NCI-H510A (cell line): ENCODE measurements around the gene ATP2A2.
"Not testable (repeated sequence)": the region's sequence is repeated elsewhere in the genome, so short reads cannot be mapped to it uniquely, and the experiment has no call there.

Experiments
- DNase-seq: peaks from one replicate; lab custom pipeline; 2025; lab: John Stamatoyannopoulos, UW

The ATP2A2 gene

DNA sequence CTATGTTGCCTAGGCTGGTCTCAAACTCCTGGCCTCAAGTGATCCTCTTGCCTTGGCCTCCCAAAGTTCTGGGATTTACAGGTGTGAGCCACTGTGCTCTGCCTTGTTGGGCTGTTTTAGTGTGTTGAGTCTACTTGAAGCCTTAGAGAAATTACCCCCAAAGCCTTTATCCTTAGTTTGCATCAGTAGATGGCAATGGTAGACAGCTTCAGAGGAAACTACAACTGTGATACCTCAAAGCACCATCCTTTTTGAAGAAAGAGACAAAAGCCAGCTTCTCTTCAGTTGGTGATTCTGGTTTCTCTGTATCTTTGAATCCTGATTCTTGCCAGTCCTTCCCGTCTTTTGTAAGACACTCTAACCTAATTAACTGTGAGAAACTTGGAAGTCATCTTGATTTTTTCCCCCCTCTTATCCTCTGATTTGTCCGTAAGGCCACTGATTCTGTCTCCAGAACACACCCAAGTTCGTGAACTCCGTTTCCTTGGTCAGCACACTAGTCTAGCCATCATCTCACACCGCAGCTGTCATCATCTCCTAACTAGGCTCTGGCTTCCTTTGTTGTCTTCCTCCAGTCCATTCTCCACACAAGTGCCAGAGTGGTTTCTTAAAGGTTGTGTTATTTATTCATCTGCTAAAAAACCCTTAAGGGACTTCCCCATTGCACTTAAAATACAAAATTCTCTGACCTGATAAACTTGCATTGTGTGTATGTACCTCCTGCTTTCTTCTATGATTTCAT, 20.2 kb downstream of the ATP2A2 start:
- DNase-seq, result no peak

DNA sequence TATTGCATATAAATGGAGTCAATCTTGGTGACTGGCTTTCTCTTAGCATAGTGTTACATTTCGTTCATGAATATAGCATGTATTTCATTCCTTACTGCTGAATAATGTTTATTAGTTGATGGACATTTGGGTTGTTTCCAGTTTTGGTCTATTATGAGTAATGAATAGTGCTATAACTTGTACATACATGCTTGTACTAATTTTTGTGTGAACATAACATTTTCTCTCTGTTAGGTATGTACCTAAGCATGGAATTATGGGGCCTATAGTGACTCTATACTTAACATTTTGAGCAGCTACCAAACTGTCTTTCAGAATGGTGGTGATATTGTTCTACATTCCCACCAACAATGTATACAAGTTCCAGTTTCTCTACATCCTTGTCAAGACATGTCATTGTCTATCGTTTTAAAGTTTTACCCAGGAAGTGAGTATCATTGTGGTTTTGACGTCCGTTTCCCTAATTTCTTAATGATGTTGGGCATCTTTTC, 23.1 kb downstream of the ATP2A2 start:
- no peak for DNase-seq

DNA sequence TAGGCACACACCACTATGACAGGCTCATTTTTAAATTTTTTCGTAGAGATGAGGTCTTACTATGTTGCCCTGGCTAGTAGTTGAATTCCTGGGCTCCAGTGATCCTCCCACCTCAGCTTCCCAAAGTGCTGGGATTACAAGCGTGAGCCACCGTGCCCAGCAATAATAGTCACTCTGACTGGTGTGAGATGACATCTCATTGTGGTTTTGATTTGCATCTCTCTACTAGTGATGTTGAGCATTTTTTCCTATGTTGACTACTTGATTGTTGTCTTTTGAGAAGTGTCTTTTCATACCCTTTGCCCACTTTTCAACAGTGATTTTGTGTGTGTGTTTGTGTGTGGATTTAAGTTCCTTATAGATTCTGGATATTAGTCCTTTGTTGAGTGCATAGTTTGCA, 26.3 kb downstream of the ATP2A2 start:
- DNase-seq, result no peak

DNA sequence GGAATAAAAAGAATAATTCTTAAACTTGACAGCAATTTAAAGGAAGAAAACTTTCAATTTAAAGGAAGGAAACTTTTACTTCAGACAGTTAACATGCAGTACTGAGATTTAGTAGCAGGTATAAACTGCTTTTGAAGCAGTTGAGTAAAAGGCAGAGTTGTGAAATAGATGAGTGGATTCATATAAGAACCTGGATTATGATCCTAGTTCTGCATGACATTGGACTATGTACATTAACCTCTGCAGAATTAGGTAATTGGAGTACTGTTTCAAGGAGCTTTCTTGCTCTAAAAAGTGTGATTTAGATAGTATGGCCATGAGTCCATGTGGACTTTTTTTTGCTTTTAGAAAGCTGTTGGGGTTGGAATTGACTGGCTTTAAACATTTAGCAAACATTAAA, 29.7 kb downstream of the ATP2A2 start:
- no peak for DNase-seq

DNA sequence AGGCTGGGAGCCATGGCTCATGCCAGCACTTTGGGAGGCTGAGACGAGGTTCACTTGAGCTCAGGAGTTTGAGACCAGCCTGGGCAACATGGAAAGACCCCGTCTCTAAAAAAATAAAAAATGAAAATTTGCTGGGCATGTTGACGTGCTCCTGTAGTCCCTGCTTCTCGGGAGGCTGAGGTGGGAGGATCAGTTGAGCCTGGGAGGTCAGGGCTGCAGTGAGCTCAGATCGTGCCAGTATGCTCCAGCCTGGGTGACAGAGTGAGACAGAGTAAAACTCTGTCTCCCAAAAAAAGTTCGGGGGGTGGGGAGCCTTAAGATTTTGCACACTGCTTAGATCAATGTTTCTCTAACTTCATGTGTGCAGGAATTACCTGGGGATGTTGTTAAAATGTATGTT, 30.9 kb downstream of the ATP2A2 start:
- DNase-seq, result no peak

DNA sequence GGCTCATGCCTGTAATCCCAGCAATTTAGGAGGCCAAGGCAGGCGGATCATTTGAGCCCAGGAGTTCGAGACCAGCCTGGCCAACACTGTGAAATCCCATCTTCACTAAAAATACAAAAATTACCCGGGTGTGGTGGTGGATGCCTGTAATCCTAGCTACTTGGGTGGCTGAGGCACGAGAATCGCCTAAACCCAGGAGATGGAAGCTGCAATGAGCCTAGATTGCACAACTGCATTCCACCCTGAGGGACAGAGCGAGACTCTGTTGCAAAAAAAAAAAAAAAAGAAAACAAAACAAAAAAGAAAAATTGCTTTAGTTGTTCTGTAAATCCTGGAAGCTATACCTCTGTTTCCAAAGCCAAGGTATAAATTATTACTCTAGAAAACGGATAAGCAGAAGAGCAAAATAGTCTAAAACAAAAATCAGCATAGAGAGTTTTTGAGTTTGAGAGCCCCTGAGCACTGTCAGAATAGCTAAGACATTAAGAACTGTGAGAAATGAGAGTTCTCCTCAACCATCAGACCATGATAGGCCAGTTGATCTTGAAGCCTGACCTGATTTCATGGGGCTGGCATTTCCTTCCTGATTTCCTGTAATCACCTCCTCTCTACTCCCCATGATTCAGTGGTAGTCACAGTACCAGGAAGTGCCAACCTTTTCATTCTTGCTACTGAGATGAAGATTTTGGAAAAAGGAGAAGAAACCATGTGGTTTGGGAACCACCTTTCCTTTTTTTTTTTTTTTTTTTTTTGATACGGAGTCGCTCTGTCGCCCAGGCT, 31.7 kb downstream of the ATP2A2 start:
- DNase-seq, result no peak

DNA sequence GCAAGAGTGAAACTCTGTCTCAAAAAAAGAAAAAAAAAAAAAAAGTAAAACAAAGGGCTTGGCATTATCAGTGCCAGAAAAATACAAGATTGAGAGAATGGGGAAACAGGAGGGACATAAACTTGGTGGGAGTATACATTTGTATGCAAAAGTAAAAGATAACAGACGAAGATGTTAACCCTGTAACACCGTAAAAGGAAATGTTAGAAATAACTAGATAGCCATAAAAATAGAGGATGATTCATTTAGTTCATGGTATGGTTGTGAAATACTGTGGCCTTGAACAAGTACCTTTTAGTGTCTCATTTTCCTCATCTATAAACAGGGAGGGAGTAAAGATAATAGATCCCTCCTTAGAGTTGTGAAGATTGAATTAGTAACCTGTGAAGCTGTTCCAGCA, 33.3 kb downstream of the ATP2A2 start:
- no peak for DNase-seq

DNA sequence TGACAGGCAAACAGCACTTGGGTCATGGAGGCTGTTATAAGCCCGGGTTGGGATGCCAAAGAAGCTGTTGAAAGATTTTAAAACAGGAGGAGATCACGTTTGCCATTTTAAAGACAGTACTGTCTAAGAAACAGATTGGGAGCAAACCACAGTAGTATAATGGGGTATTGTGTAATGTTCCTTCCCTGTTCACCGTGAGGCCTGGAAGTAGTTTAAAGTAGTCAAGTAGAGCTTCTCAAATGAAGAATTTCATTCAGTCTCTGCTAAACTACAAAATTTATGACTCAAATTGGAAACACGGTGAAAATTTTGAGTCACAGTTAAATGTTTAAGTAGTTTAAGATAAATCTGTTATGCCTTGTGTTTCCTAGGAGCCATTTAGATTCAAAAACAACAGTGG, 35.8 kb downstream of the ATP2A2 start:
- DNase-seq, result no peak

DNA sequence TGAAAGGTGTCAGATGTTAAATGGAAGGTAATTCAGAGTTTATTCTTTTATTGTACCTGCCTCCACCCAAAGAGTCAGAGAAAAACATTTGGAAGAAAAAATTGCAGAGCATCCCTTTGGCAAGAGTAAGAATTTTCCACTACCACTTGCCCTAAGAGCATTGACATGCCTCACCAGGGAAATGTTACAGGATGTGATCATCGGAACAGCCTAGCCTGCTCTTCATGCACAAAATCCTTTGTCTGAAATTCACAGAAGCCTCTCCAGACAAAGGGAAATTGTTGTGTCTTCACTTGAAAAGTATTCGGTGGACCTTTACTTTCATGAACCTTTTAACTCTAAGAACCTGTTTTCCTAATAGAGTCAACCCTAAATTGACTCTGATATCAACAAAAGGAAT, 36.9 kb downstream of the ATP2A2 start:
- DNase-seq, result no peak

DNA sequence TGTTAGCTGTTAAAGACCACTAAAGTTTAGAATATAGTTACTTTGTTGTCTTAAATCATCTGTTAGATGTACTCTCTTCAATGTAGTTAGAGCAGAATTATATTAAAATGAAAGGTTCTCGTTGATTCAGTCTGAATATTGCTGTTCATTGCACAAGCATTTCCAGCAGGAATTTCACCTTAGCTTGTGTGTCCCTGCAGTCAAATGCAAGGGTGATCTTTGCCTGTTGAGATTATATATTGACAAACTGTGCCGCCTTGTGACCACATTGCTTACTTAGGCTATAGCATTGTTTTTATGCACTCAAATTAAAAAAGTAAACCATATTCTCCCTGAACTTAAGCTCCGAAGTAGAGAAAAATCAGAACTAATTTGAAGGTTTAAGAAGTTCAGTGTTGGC, 39.5 kb downstream of the ATP2A2 start:
- no peak for DNase-seq

DNA sequence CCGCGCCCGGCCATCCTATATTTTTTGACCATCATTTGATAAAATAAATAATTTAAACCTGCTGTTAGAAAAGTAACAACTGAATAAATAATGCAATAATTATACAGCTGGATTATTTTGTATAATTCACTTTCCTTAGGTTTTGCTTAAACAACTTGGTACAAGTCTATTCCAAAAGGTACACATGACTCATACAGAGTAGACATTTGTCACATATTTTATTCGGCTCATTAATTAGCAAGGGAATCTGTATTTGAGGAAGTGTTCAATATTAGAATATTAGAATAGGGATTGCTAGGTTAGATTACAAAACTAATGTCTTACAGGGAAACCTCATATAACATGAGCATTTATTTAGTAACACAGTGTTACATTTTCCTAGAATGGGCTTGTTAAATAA, 48.7 kb downstream of the ATP2A2 start:
- no peak for DNase-seq

DNA sequence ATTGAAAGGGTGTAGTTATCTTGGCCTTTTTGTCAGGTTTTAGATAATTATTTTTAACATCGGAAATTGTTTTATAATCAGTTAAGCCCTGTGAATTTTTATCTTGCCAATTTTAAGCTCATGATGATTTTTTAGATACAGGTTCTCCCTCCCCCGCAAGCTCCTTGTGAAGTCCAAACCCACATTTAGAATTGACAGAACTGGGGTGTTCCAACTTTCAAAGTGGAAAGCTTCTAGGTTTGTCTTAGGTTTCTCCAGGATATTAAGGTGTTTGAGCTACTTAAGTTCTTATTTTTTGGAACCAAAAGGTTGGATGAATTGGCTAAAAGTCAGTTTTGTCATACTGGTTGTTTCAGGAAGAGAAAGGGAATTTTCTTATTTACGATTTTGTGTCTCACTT, 49.1 kb downstream of the ATP2A2 start:
- DNase-seq, result no peak

DNA sequence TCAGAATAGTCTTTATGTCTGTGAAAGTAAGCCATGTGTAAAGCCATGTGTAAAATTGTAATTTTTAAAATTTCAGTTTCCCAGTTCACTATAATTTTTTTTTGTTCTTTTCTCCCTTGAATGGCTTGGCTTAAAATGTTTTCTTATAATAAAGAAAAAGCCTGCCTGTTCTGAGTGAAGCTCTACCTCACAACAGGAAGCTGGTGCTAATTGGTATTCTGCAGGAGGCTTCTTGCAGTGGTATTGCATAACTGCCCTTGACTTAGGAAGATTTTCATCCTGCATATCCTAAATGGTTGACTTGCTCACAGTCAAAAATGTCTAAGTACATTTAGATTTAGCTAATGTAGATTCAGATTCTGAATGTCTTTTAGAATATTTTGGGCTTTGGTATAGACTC, 49.5 kb downstream of the ATP2A2 start:
- no peak for DNase-seq

DNA sequence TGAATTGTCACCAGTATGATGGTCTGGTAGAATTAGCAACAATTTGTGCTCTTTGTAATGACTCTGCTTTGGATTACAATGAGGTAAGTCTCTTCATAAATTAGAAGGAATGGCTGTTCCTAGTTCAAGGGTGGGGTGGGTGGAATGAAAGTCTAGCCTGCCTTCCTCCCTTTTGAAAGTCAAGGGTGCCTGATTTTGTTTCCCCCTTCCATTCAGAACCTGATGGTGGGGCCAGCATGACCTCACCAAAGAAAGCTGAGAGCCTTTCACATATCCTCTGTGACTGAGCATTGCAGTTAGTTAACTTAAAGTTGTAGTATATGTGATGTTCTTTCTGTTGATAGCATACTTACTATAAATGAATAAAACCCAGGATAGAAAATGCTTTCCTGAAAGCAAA, 52.2 kb downstream of the ATP2A2 start:
- DNase-seq, result no peak

DNA sequence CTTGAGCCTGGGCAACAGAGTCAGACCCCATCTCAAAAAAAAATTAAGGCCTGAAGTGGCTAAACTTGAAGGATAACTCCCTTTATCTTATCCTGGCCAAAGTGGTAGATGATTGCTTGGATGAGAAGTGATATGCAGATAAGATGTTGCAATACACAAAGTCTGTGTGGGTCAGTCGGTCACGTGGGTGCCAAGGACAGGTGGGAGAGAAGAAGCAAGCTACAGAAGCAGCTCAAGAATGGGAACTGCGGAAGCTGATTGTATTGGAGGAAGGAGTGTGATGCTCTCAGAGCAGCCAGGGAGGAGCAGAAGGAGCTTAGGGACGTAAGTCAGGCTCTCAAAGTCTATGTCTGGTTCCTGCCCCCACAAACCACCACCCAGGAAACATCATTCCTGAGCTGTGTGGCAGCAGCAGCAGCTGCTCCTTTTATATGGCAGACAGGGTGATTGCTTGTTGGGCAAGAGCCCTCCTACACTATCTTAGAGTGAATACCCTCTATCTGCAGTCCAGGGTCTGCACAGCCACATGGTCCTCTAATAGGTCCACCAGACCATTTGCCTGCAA, 54.5 kb downstream of the ATP2A2 start:
- DNase-seq, result no peak

DNA sequence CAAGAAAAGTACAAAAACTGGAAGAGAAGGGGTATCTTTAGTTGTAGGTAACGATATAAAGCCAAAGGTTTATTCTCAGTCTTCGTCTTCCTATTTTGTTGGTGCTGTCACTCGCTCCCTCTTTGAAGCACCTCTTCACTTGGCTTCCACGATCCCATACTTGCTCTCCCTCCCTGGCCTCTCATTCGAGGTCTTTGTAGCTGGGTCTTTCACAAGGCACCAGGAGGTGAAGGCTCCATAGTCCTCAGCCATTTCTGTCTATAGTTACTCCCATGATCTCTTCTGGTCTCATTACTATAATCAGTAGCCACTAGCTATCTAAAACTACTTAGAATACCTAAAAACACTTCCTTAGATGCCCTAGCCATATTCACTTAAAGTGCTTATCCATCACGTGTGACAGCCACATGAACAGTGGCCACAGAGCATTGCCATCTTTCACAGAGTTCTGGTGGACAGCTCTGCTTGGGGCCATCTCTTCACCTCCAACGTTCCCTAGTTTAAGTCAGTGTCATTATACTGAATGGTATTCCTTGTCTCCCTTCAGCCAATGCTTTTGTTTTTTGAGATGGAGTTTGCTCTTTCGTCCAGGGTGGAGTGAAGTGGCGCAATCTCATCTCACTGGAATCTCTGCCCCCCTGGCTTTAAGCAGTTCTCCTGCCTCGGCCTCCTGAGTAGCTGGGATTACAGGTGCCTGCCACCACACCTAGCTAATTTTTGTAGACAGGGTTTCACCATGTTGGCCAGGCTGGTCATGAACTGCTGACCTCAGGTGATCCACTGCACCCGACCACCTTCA, 57.1 kb downstream of the ATP2A2 start:
- DNase-seq, result no peak

DNA sequence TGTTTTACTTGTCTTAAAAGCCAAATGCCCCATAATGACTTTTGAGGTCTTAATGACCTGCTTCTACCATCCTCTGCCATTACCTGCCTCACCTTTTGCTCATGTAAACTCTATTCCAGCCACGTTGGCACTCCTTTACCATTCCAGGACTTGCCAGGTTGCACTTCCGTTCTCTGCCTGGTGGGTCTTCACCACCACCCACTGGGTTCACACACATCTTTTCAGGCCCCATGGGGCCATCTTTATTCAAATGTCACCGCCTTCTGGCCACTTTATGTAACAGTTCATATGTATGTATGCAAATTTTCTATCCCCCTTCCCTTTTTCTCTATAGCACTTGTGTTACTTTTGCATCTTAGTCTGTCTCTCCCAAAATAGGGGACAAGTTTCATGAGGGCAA, 57.7 kb downstream of the ATP2A2 start:
- DNase-seq, result no peak

DNA sequence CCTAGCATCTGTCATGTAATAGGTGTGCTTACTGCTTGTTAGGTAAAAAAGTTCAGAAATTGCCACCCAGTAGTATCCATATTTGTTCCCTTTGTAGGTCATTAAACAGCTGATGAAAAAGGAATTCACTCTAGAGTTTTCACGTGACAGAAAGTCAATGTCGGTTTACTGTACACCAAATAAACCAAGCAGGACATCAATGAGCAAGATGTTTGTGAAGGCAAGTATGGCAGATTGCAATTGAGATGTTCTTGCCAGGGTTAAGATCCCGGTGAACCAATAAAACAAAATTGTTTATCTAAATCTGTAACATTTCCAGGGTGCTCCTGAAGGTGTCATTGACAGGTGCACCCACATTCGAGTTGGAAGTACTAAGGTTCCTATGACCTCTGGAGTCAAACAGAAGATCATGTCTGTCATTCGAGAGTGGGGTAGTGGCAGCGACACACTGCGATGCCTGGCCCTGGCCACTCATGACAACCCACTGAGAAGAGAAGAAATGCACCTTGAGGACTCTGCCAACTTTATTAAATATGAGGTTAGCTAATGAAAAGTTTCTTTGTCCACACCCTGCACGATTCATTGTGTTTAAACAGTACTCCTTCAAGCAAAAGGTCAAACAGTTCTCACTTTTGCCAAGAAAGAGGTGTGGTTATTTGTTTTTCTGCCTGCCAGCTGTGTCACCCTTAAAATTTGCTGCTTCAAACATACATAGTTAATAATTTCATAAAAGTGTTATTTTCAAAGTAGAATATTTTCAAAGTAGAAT, 58.3 kb downstream of the ATP2A2 start:
- no peak for DNase-seq

DNA sequence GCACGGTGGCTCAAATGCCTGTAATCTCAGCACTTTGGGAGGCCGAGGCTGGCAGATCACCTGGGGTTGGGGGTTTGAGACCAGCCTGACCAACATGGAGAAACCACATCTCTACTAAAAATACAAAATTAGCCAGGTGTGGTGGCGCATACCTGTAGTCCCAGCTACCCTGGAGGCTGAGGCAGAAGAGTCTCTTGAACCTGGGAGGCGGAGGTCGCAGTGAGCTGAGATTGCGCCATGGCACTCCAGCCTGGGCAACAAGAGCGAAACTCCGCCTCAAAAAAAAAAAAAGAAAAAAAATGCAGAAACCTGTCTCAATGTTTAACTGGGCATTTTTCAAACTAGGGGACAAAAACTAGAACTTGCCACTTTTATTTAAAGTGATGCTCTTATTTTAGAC, 59.2 kb downstream of the ATP2A2 start:
- not testable (repeated sequence) for DNase-seq

DNA sequence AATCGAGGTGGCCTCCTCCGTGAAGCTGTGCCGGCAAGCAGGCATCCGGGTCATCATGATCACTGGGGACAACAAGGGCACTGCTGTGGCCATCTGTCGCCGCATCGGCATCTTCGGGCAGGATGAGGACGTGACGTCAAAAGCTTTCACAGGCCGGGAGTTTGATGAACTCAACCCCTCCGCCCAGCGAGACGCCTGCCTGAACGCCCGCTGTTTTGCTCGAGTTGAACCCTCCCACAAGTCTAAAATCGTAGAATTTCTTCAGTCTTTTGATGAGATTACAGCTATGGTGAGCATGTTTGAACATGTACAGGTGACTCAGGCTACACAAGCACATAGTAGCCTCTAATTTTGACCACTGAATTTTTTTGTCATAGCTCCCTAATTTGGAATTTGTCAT, 59.7 kb downstream of the ATP2A2 start:
- DNase-seq, result no peak

DNA sequence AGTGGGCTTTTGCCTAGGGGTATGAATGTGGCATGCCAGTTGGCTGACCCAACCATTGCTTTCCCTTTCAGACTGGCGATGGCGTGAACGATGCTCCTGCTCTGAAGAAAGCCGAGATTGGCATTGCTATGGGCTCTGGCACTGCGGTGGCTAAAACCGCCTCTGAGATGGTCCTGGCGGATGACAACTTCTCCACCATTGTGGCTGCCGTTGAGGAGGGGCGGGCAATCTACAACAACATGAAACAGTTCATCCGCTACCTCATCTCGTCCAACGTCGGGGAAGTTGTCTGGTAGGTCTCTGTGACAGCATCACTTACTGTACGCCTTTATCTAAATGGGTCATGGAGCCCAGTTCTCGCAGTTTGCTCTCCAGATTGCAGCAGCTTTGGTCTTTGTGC, 61.1 kb downstream of the ATP2A2 start:
- no peak for DNase-seq

DNA sequence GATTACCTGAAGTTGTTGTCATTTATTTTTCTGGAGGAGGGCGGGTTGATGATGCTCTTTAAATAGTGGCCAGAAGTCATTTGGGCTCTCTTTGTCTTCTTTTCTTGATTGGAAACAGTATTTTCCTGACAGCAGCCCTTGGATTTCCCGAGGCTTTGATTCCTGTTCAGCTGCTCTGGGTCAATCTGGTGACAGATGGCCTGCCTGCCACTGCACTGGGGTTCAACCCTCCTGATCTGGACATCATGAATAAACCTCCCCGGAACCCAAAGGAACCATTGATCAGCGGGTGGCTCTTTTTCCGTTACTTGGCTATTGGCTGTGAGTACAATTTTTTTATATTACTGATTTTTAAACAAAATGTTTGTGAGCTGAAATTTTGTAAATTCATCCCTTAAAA, 62.1 kb downstream of the ATP2A2 start:
- DNase-seq, result no peak
